SKM-1 (cell line): Measurements from ENCODE around the gene RPGR.

Experiments used
- DNase-seq: peaks from one replicate; lab custom pipeline; 2025; ENCODE audit not compliant: unreplicated experiment; lab: John Stamatoyannopoulos, UW

Gene RPGR

GRCh38 chrX:38262715-38263620, 64.3 kb downstream of the RPGR start:
- DNase-seq, result no peak

DNA sequence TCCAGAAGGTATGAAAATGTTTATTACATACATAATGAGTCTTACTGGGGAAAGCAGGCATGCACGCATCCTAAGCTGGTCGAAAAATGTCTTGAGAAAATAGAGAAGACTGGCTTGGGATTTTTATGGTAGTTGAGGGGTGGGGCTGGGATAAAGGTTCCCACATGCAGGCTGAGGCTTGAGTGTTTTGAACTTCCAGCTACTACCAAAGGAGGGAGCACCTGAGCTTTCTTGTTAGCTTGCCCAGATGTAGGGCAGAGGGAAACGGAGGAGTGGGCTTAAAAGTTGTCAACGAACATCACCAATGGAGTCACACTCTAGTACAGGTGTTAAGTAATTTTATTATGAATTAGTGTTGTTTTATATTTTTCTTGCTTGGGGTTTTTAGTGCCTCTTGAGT, 67.1 kb downstream of the RPGR start:
- DNase-seq, result no peak

- no peak for DNase-seq
These were observed 71.3 kb downstream of the RPGR start for GRCh38 chrX:38256019-38256418.

- no peak for DNase-seq
These were observed 77.3 kb downstream of the RPGR start for GRCh38 chrX:38249965-38250364.

DNA sequence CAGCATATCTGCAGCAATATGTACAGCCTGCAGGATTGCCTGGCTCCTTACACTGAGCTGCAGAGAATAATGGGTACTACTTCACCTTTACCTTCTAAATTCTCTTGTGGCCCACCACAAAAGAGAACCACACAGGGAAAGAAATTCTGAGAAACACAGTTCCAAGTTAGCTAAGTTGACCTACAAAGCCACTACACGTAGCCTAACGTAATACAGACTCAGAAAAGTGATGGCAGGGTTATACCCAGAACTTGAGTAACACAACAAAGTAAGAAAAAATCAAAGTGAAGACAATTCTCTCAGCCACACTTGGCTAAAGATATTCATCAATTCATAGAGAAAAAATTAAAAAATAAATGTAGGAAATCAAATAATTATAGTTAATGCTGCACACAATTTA, 80.3 kb downstream of the RPGR start:
- no peak for DNase-seq

GRCh38 chrX:38240541-38240940, 86.8 kb downstream of the RPGR start:
- no peak for DNase-seq

DNA sequence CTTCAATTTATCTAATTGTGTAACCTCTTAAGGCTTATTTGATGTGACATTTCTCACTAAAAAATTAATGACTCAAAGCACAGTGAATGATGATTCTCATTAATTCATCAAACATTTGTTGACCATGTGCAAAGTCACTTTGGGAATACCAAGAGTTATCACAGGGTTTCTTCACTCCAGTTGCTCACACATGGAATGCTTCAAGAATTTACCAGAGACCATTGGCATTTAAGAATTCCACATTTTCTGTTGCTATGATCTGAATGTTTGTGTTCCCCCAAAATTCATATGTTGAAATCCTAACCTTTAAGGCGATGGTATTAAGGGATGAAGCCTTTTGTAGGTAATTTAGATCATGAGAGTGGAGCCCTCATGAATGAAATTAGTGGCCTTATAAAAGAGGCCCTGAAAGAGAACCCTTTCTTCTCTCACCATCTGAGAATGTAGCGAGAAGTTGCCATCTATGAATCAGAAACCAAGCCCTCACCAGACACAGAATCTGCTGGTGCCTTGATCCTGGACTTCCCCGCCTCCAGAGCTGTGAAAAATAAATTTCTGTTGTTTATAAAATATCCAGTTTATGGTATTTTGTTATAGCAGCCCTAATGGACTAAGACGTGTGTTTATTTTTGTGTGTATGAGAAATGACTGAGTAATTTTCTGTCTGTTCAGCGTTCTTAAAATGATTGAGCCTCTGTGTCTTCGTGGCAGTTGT, 90.3 kb downstream of the RPGR start:
- DNase-seq, result no peak

- DNase-seq, result no peak
These were observed 93.2 kb downstream of the RPGR start for GRCh38 chrX:38233891-38234667.

DNA sequence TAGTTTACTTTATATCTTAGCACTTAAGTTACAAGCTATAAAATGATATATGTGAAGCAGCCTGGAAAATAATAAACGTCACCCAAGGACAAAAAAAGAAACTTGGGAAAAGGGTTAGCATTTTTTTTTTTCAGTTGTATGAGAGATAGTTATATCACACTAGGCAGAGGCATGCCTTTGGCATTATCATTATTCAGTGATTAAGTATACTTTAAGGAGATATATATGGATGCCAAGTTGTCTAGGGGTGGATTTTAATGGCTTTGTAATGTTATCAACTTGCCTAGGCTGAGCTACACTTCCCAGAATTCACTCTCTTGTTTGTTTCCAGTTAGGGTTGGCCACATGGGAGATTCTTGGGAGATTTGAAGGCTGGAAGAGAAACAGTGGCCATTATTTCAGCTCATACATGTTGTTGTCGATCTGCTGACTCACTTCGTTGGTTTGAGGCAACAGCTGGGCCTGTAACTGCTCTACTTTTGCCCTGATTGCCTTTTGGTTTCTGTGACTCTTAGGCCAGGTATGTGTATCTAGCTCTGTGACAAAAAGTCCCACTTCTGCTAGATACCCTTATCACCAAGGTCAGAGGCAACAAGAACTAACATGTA, 95.1 kb downstream of the RPGR start:
- no peak for DNase-seq

DNA sequence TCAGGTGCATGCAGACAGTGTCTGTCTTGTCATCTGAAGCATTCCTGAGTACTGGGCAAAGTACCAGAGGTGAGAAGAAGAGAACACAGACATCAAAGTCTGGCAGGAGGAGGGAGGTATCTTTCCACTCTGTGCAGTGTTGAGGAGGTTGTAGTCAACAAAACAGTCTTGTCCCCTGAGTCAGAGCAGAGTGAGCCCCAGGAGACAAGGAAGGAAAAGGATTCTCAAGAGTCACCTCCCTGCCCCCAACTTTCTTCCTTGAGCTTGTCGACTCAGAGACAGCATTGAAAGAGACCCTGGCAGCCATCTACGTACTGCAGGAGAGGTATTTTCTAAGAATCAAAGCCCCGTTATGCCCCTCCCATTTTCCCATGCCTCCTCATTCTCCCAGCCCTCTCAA, 102.2 kb downstream of the RPGR start:
- DNase-seq, result no peak

DNA sequence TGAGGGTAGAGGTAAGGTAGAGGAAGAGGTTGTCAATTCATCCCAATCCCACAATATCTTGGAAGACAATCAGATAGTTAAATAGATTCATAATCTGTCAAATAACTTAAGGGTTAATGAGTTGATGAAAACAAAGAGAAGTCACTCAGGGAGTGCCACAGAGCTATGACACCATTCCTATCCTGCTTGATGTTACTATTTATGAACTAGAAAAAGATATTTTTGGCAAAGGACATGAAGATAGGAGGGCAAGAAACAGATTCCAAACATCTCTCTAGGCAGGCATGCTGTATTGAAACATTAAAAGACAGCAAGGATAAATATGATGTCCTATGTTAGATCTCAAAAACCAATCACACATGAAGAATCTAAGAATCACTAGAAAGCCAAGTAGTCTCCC, 103.1 kb downstream of the RPGR start:
- DNase-seq, result no peak

GRCh38 chrX:38221391-38221929, 105.8 kb downstream of the RPGR start:
- DNase-seq, result no peak

DNA sequence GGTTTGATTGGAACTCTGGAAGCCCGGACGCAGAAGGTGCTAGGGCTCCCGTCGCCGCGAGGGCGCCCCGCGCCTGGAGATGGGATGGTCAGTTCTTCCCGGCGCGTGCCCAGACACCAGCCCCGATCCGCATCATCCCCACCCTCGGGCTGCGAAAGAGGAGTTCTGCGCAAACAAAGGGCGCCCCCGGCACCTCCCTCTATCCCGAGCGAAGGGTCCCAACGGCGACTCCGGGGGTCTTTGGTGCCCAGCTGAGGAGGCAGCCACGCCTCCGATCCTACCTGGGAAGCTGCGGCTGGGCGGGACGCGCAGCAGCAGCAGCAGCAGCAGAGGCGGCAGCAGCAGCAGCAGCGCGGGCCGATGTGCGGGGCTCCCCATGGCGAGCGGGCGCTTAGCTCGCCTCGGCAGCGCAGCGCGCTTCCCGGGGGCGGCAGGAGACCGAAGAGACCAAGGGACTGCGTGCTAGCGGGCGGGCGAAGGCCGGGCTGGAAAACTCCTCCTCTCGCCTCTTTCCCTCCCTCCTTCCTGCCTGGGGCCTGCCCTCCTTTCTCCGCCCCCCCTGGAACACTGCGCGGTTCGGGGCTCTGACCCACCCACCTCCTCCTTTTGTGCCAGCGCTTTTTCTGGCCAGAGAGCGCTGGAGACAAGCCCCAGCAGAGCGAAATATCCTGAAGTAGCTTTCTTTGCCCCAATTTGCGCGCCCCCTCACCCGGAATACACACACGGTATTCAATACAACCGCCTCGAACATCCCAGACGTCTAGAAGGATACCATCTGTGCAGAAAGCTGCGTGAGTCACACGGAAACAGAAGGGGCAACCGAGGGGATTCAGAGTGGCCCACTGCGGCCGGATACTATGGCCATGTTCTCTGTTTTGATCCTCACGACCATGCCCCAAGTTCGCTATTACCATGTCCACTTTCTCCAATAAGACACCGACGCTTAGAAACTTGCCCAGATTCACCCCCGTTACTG, 106.6 kb downstream of the RPGR start, which contains the start of gene SRPX:
Gene SRPX, minus strand, starts transcription at position 457 of the 976 bp plus-strand sequence. Its CDS starts 79 bp downstream, at position 378.
- DNase-seq, result no peak

DNA sequence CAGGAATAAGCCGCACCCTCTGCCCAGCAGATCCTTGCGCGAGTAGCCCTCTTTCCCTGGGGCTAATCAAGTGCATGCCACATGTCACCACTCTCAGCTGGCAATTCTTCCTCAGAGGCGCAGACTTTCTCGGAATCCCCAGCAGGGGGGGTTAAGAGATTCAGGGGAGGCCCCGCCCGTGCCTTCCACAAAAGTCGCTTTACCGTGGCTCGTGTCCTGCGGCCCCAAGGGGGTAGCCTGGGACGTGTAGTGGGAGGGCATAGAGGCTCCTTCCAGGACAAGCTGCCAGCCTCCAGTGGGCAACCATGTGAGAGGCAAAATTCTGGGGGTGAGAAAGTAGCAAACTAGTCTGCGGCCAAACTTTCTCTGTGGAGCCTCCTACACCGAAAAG, 107.3 kb downstream of the RPGR start:
- peak; percentile 4 for DNase-seq
